Stomach smooth muscle (tissue), 2 donors: ENCODE measurements around the gene CCDC91.

Experiments
- H3K27ac ChIP-seq: one replicate; pipeline ENCODE4 v1.7.0; 2013; ENCODE audit warnings: mild to moderate bottlenecking, low read length, inconsistent platforms
- H3K27me3 ChIP-seq, 2 donors: one replicate each; pipeline ENCODE4 v1.7.0; 2013; ENCODE audit warnings: low read length in 2 of 2; ENCODE audit not compliant: insufficient read depth in 2 of 2, control insufficient read depth in 1 of 2
- H3K36me3 ChIP-seq, 2 donors: one replicate each; pipeline ENCODE4 v1.7.0; 2013; ENCODE audit warnings: low read length in 2 of 2; ENCODE audit not compliant: control insufficient read depth in 2 of 2, insufficient read depth in 2 of 2
- H3K4me1 ChIP-seq: one replicate; pipeline ENCODE4 v1.7.0; 2013; ENCODE audit warnings: low read length; ENCODE audit not compliant: control insufficient read depth, insufficient read depth
- H3K4me3 ChIP-seq, 2 donors: one replicate each; pipeline ENCODE4 v1.7.0; 2013; ENCODE audit warnings: low read length in 2 of 2
- H3K9ac ChIP-seq, 2 donors: one replicate each; pipeline ENCODE4 v1.7.0; 2013; ENCODE audit warnings: low read length in 2 of 2, mild to moderate bottlenecking in 1 of 2
- H3K9me3 ChIP-seq, 2 donors: one replicate each; pipeline ENCODE4 v1.7.0; 2013; ENCODE audit warnings: low read length in 2 of 2; ENCODE audit not compliant: control insufficient read depth in 2 of 2
- donor health status: healthy.
- donor health status: Pancreatic carcinoma.

CCDC91 gene

DNA sequence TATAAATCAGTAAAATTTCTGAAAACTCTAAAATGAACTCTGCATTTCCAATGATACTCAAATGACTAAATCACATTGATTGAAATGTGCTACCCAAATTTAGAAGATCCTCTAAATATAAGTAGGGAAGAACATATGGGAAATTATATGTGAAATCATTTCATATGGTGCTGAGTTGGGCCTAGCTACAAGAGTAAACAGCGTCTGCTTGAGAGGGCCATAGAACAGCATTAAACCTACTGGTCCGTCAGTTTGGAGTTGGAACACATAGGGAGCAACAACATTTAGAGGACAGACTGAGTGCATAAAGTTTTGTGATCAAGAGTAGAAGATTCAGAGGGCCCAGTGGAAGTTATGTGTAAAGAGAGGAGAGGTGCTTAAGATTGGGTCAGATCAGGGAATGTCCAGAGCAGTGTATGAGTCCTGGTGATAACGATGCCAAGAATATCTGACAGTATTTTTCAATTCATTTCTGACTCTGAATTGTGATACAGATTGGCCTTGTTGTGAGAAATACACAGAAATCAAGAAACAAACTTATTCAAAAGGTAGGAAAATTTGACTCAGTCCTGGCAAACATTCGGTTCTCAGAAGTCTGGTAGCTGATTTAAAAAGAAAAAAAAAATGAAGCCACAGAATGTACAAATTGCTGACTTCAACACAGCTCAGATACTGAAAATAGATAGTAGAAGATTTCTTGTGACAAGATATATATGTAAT, 362.2 kb downstream of the CCDC91 start:
- H3K4me3 ChIP-seq, result no peak overlapping the region
- H3K9ac ChIP-seq, result no peak overlapping the region
- H3K4me1 ChIP-seq, result peaks cover 10% of the 10 kb centered on the region
- H3K36me3 ChIP-seq, result no peaks in the 10 kb centered on the region
- no peaks in the 10 kb centered on the region for H3K9me3 ChIP-seq
- H3K27me3 ChIP-seq, result no peaks in the 10 kb centered on the region
- H3K27ac ChIP-seq, result no peak overlapping the region

DNA sequence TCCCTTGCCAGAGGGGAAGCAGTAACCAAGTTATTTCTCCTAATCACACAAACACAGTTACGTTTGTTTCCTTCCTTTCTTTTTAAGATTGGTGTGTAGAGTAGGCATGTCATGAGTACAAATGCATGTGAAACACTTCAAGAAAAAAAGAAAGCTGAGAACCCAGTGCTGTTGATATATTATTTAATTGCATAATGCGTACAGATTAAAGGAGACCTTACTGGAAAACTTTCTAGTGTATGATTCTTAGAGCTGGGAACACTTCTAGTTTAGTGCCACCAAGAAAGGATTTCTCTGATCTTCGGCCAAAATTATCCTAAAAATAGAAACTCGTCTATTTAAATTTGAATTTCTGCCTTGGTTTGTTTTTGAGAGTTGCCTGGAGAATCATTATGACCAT, 365.5 kb downstream of the CCDC91 start:
- H3K27ac ChIP-seq, result no peak overlapping the region
- no peaks in the 10 kb centered on the region for H3K36me3 ChIP-seq
- H3K9ac ChIP-seq, result no peak overlapping the region
- H3K9me3 ChIP-seq, result no peaks in the 10 kb centered on the region
- H3K4me3 ChIP-seq, result no peak overlapping the region
- H3K27me3 ChIP-seq, result no peaks in the 10 kb centered on the region
- H3K4me1 ChIP-seq, result peaks cover 10% of the 10 kb centered on the region

DNA sequence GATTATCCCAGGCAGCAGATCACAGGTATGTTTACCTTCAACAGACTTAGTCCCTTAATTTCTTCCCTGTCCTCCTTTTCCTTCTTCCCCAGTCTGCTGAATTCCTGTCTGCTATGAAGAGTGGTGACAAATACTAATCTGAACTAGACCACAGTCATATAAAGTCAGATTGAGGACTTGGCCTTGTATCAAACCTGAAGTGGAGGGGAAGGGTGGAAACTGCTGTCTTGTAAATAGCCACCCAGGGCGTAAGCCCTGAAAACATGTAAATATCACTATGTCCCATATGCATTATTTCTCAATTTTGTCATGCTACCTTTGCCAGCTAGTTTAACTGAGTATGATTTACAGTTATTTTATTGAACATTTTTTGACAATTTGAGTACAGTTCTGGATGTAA, 368.0 kb downstream of the CCDC91 start:
- Histone ChIP-seq H3K4me1 (peaks cover 10% of the 10 kb centered on the region), H3K4me3 (no peak overlapping the region), H3K9ac (no peak overlapping the region), H3K36me3 (no peaks in the 10 kb centered on the region), H3K27me3 (no peaks in the 10 kb centered on the region), H3K9me3 (no peaks in the 10 kb centered on the region), H3K27ac (no peak overlapping the region)

DNA sequence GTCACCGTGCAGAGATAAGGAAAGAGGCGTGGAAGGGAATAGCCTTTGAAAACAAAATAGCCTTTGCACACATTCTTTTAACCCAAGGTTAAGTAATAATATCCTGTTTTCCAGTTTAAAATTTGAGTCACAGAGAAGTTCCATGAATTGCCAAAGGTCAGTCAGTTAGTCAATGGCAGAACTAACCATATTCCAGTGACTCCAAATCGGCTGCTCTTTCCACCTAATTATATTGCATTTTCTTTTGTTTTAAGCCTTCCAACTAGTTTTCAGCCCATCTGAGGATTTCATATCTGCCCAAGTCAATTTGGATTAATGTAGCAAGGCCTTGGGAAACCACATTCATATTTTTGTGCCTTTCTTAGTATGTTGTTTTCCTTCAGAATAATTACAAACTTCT, 373.0 kb downstream of the CCDC91 start:
- Histone ChIP-seq H3K4me1 (peaks cover 7% of the 10 kb centered on the region), H3K9me3 (no peaks in the 10 kb centered on the region), H3K27me3 (no peaks in the 10 kb centered on the region), H3K36me3 (no peaks in the 10 kb centered on the region), H3K4me3 (no peak overlapping the region), H3K9ac (no peak overlapping the region), H3K27ac (no peak overlapping the region)

GRCh38 chr12:28563936-28564335, 373.7 kb downstream of the CCDC91 start:
- H3K36me3 ChIP-seq, result no peaks in the 10 kb centered on the region
- H3K4me3 ChIP-seq, result no peak overlapping the region
- H3K4me1 ChIP-seq, result peaks cover 7% of the 10 kb centered on the region
- H3K27me3 ChIP-seq, result no peaks in the 10 kb centered on the region
- no peaks in the 10 kb centered on the region for H3K9me3 ChIP-seq
- H3K27ac ChIP-seq, result no peak overlapping the region
- no peak overlapping the region for H3K9ac ChIP-seq

GRCh38 chr12:28568118-28568517, 377.9 kb downstream of the CCDC91 start:
- Histone ChIP-seq H3K27me3 (no peaks in the 10 kb centered on the region), H3K9me3 (no peaks in the 10 kb centered on the region), H3K4me3 (no peak overlapping the region), H3K27ac (peak overlapping the region; percentile 3), H3K4me1 (peaks cover 14% of the 10 kb centered on the region), H3K9ac (no peak overlapping the region), H3K36me3 (no peaks in the 10 kb centered on the region)

GRCh38 chr12:28568704-28569103, 378.4 kb downstream of the CCDC91 start:
- no peaks in the 10 kb centered on the region for H3K9me3 ChIP-seq
- no peak overlapping the region for H3K4me3 ChIP-seq
- H3K9ac ChIP-seq, result no peak overlapping the region
- H3K27ac ChIP-seq, result peak overlapping the region; percentile 3
- no peaks in the 10 kb centered on the region for H3K36me3 ChIP-seq
- H3K27me3 ChIP-seq, result no peaks in the 10 kb centered on the region
- H3K4me1 ChIP-seq, result peaks cover 14% of the 10 kb centered on the region

- Histone ChIP-seq H3K36me3 (no peaks in the 10 kb centered on the region), H3K4me3 (no peak overlapping the region), H3K9me3 (no peaks in the 10 kb centered on the region), H3K9ac (no peak overlapping the region), H3K27ac (peak overlapping the region; percentile 53), H3K4me1 (peaks cover 14% of the 10 kb centered on the region), H3K27me3 (no peaks in the 10 kb centered on the region)
Measured at GRCh38 chr12:28569698-28570411, 379.6 kb downstream of the CCDC91 start.

- H3K9ac ChIP-seq, result no peak overlapping the region
- no peak overlapping the region for H3K27ac ChIP-seq
Measured at GRCh38 chr12:28570811-28571210, 380.6 kb downstream of the CCDC91 start.

GRCh38 chr12:28574746-28575592, 384.7 kb downstream of the CCDC91 start:
- peak overlapping the region in 1 of 2 donors; percentile 17 for H3K4me3 ChIP-seq
- H3K27me3 ChIP-seq, result no peaks in the 10 kb centered on the region
- H3K27ac ChIP-seq, result peak overlapping the region; percentile 72
- peaks cover 11% of the 10 kb centered on the region for H3K4me1 ChIP-seq
- no peaks in the 10 kb centered on the region for H3K9me3 ChIP-seq
- H3K36me3 ChIP-seq, result no peaks in the 10 kb centered on the region
- H3K9ac ChIP-seq, result no peak overlapping the region

More at GRCh38 chr12:28570811-28571210, 380.6 kb downstream of the CCDC91 start:
- H3K9me3 ChIP-seq, result no peaks in the 10 kb centered on the region
- H3K4me1 ChIP-seq, result peaks cover 19% of the 10 kb centered on the region
- H3K27me3 ChIP-seq, result no peaks in the 10 kb centered on the region
- H3K36me3 ChIP-seq, result no peaks in the 10 kb centered on the region
- H3K4me3 ChIP-seq, result no peak overlapping the region
